Measurements from ENCODE around the gene PSG11. TPM values are rescaled to one million over a fixed set of nuclear protein-coding genes. Genes with fewer than 3 reads are reported as not detected.
"Not testable (repeated sequence)": the region's sequence is repeated elsewhere in the genome, so short reads cannot be mapped to it uniquely, and the experiment has no call there.

The PSG11 gene
- total RNA-seq, 4 donors from 2014 or later: not detected

DNA sequence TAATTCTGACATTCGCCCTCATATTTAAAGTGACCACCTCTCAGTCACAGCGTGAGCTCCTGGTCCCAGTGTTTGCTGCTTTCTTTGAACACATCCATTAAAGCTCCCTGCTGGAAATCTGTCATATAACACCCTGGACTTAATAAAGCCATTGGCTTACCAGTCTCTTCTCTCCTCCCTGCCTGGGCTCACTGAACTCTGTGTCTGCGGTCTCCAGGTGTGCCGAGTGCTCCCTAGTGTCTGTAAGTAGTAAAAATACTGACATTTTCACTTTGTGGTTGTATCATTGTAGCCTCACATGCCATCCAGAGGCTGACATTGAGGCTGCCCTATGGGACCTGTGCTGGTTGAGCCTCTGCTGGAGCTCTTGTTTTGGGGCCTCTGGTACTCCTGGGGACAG lies 2.6 kb upstream of the PSG11 start:
- ATAC-seq: no peak
- no peak for TF ChIP-seq POLR2AphosphoS5 (IDR thresholded peaks at IDR 0.05)
- TF ChIP-seq POLR2A (IDR thresholded peaks at IDR 0.05): no peak
- no peak for TF ChIP-seq CTCF (IDR thresholded peaks at IDR 0.05)
- TF ChIP-seq EP300 (IDR thresholded peaks at IDR 0.05): no peak
- H3K27ac ChIP-seq: no peak overlapping the region
- H3K4me1 ChIP-seq: no peaks in the 10 kb centered on the region
- whole genome bisulfite sequencing, 2 donors (ENCODE audit: low coverage in 1 of 2): 69 to 87% methylated on average over 4 of the region's 4 CpGs
- peaks cover 4% of the 10 kb centered on the region for H3K27me3 ChIP-seq
- H3K36me3 ChIP-seq: no peaks in the 10 kb centered on the region
- H3K9me3 ChIP-seq: no peaks in the 10 kb centered on the region
- no peak overlapping the region for H3K4me3 ChIP-seq

- not testable (repeated sequence) for H3K36me3 ChIP-seq, H3K27me3 ChIP-seq, H3K9me3 ChIP-seq, H3K27ac ChIP-seq, H3K4me1 ChIP-seq, H3K4me3 ChIP-seq, ATAC-seq
- 70% methylated on average over 5 of the region's 10 CpGs; no CpG with 5 or more reads in 1 of the 2 donors for WGBS, 2 donors (ENCODE audit: low coverage in 1 of 2)
These were observed 1.7 kb upstream of the PSG11 start for GRCh38 chr19:43027985-43028384.

DNA sequence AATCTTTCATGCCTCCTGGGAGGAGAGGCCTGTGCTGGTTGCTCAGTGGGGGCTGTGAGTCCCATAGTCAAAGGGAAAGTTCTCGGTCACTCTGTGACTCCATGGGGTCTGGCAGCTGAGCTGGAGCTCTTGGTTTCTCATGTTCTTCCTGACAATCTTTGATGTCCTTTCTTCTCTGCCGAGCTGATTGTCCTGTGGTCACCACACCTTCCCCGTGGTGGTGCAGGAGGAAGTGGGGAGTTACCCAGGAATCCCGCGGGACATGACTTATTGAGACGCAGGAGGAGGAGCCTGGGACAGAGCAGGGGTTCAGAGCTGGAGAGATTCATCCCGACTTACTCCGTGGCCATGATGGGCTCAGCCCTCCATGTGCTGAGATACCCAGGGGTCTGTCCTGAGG lies 792 bp upstream of the PSG11 start:
- not testable (repeated sequence) for H3K4me1 ChIP-seq, H3K4me3 ChIP-seq, H3K9me3 ChIP-seq, H3K36me3 ChIP-seq, ATAC-seq, H3K27ac ChIP-seq, H3K27me3 ChIP-seq
- WGBS, 2 donors (ENCODE audit: low coverage in 1 of 2): no CpG with 5 or more reads among the region's 8 CpGs

DNA sequence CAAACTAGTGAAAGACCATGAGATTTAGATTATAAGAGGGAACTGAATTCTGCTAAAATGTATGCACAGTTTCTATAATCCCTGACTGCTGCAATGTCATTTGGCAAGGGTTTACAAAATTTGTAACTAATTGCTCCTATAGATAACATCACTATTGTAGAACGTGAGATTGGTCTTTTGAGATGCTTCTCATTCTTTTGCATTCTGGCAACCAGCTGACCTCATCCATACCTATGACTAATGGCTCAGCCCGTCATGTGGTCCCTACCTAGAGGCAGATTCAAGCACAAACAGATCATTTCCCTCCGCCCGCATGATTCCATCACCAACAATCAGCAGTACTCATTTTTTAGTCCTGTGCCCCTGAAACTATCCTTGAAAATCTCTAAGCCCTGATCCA lies 4.2 kb downstream of the PSG11 start:
- not testable (repeated sequence) for ATAC-seq, H3K9me3 ChIP-seq, H3K4me1 ChIP-seq, H3K27me3 ChIP-seq, H3K4me3 ChIP-seq, H3K27ac ChIP-seq, H3K36me3 ChIP-seq
- 31 to 55% methylated on average over 2 to 4 of the region's 4 CpGs for WGBS, 2 donors (ENCODE audit: low coverage in 1 of 2)

- H3K27me3 ChIP-seq, H3K4me1 ChIP-seq, H3K36me3 ChIP-seq, H3K9me3 ChIP-seq, H3K4me3 ChIP-seq, ATAC-seq, H3K27ac ChIP-seq: not testable (repeated sequence)
- 62 to 80% methylated on average over 2 to 4 of the region's 4 CpGs for WGBS, 2 donors (ENCODE audit: low coverage in 1 of 2)
These were observed 4.6 kb downstream of the PSG11 start for GRCh38 chr19:43021629-43022028.

GRCh38 chr19:43019588-43019987 lies 6.7 kb downstream of the PSG11 start:
- ATAC-seq, H3K9me3 ChIP-seq, H3K27me3 ChIP-seq, H3K27ac ChIP-seq, H3K4me1 ChIP-seq, H3K4me3 ChIP-seq, H3K36me3 ChIP-seq: not testable (repeated sequence)

DNA sequence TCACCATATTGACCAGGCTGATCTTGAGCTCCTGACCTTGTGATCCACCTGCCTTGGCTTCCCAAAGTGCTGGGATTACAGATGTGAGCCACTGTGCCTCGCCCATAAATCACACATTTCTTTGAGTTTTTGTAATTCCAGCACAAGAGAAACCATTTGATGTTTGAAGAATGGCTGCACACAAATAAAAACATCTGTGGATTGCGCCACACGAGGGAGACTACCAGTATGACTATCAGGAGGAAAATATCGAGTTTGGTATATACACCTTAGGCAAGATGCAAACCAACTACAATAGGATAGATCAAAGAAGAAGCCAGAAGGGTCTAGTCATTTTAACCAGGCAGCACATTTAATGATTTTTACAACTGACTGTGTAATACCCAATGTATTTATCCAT lies 20.4 kb downstream of the PSG11 start:
- 54 to 69% methylated on average over 3 to 4 of the region's 4 CpGs for WGBS, 2 donors (ENCODE audit: low coverage in 1 of 2)
- not testable (repeated sequence) for H3K9me3 ChIP-seq, H3K4me3 ChIP-seq, H3K4me1 ChIP-seq, H3K27ac ChIP-seq, H3K36me3 ChIP-seq, ATAC-seq
- peaks cover 17% of the 10 kb centered on the region for H3K27me3 ChIP-seq

- H3K27ac ChIP-seq, H3K36me3 ChIP-seq, H3K9me3 ChIP-seq, H3K4me3 ChIP-seq, ATAC-seq, H3K4me1 ChIP-seq: not testable (repeated sequence)
- peaks cover 10% of the 10 kb centered on the region for H3K27me3 ChIP-seq
- 43 to 60% methylated on average over 4 of the region's 4 CpGs for WGBS, 2 donors (ENCODE audit: low coverage in 1 of 2)
These were observed 21.4 kb downstream of the PSG11 start for GRCh38 chr19:43004846-43005245.

GRCh38 chr19:43003634-43004033 lies 22.6 kb downstream of the PSG11 start:
- not testable (repeated sequence) for H3K27me3 ChIP-seq, H3K36me3 ChIP-seq, H3K4me3 ChIP-seq, H3K27ac ChIP-seq, H3K4me1 ChIP-seq, H3K9me3 ChIP-seq, ATAC-seq
- 79 to 80% methylated on average over 1 of the region's 1 CpG for WGBS, 2 donors (ENCODE audit: low coverage in 1 of 2)

GRCh38 chr19:43002948-43003347 lies 23.3 kb downstream of the PSG11 start:
- H3K4me3 ChIP-seq, H3K27me3 ChIP-seq: not testable (repeated sequence)

GRCh38 chr19:42996161-42996560 lies 30.1 kb downstream of the PSG11 start:
- ATAC-seq, H3K4me3 ChIP-seq: not testable (repeated sequence)
- 79 to 87% methylated on average over 3 of the region's 3 CpGs for WGBS, 2 donors (ENCODE audit: low coverage in 1 of 2)

More at GRCh38 chr19:43002948-43003347, 23.3 kb downstream of the PSG11 start:
- WGBS, 2 donors (ENCODE audit: low coverage in 1 of 2): 63 to 65% methylated on average over 2 of the region's 2 CpGs
- H3K27ac ChIP-seq, H3K4me1 ChIP-seq, H3K9me3 ChIP-seq, H3K36me3 ChIP-seq, ATAC-seq: not testable (repeated sequence)

GRCh38 chr19:42992029-42992604 lies 34.2 kb downstream of the PSG11 start:
- ATAC-seq, H3K4me1 ChIP-seq, H3K9me3 ChIP-seq, H3K4me3 ChIP-seq, H3K27me3 ChIP-seq, H3K36me3 ChIP-seq, H3K27ac ChIP-seq: not testable (repeated sequence)
- WGBS, 2 donors (ENCODE audit: low coverage in 1 of 2): 43 to 76% methylated on average over 2 to 9 of the region's 10 CpGs

More at GRCh38 chr19:42996161-42996560, 30.1 kb downstream of the PSG11 start:
- not testable (repeated sequence) for H3K27ac ChIP-seq, H3K27me3 ChIP-seq, H3K36me3 ChIP-seq, H3K9me3 ChIP-seq, H3K4me1 ChIP-seq
